Neural progenitor cell (in vitro differentiated cells): ENCODE data around the gene PHF3.

Experiments
- EZH2 ChIP-seq: fragments of 200-600 bp; sonication (generic); IDR thresholded peaks from 2 replicates; pipeline ENCODE4 v1.6.1; 2017; ENCODE audit warnings: antibody characterized with exemption, mild to moderate bottlenecking, moderate library complexity
- EZH2phosphoT487 ChIP-seq: fragments of 200-600 bp; sonication (generic); IDR thresholded peaks from 2 replicates; pipeline ENCODE4 v1.6.1; 2017; ENCODE audit warnings: antibody characterized with exemption
- TF ChIP-seq, protein P1 (sequence below): fragments of 200-600 bp; sonication (generic); IDR thresholded peaks from 2 replicates; pipeline ENCODE4 v1.5.1; 2017; ENCODE audit warnings: antibody characterized with exemption, mild to moderate bottlenecking

DNA sequence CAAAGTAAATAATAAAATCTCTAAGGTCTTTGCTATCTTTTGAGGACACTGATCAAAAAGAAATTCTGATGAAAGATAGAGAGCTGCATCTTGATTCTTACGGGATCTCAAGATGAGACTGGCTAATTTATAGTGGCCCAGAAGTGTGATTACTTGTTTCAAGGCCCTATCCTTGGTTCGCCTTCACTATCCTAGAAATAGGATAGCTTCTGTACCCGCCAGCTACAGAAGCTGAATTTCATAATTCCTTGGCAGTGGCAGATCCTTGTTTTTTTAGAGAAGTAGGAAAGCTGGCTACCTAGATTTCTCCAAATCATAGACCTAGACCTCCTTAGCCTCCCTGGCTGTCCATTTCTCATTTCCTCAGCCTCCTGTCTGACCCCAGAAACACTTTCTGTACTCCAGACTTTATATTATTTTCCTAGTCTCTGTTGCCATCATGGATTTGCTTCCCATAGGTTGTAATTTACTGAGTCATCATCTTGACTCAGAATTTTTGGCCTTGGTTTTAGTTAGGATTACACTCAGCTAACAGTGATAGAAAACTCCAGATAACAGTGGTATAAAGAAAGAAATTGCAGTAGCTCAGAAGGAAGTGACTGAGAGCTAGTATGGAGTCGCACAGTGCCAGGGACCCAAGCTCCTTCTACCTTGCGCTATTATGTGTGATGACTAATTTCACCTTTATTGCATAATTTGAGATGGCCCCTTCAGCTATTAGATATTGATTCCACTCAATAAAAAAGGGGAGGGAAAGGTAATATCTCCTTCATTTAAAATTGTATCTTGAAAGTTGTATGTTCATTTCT is 27.7 kb downstream of the PHF3 start:
- TF ChIP-seq, protein P1, sequence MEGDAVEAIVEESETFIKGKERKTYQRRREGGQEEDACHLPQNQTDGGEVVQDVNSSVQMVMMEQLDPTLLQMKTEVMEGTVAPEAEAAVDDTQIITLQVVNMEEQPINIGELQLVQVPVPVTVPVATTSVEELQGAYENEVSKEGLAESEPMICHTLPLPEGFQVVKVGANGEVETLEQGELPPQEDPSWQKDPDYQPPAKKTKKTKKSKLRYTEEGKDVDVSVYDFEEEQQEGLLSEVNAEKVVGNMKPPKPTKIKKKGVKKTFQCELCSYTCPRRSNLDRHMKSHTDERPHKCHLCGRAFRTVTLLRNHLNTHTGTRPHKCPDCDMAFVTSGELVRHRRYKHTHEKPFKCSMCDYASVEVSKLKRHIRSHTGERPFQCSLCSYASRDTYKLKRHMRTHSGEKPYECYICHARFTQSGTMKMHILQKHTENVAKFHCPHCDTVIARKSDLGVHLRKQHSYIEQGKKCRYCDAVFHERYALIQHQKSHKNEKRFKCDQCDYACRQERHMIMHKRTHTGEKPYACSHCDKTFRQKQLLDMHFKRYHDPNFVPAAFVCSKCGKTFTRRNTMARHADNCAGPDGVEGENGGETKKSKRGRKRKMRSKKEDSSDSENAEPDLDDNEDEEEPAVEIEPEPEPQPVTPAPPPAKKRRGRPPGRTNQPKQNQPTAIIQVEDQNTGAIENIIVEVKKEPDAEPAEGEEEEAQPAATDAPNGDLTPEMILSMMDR, result no peak
- no peak for TF ChIP-seq EZH2phosphoT487
- no peak for TF ChIP-seq EZH2
